ENCODE measurements around the gene NDUFAF5. TPM values are rescaled to one million over a fixed set of nuclear protein-coding genes. Genes with fewer than 3 reads are reported as not detected.

Gene NDUFAF5
- total RNA-seq, 1 experiment from 2014 or later = 31.8 TPM

GRCh38 chr20:13786143-13786828, 1.5 kb downstream of the NDUFAF5 start (continued):
- TF ChIP-seq ERG (CRISPR knock-in tag; IDR thresholded peaks at IDR 0.05) = no peak
- no peak for TF ChIP-seq ZNF121 (CRISPR knock-in tag; IDR thresholded peaks at IDR 0.05)
- TF ChIP-seq ZNF396 (CRISPR knock-in tag; IDR thresholded peaks at IDR 0.05; ENCODE audit: borderline replicate concordance) = no peak
- no peak for TF ChIP-seq USF2 (CRISPR knock-in tag; IDR thresholded peaks at IDR 0.05)
- TF ChIP-seq ZNF138 (CRISPR knock-in tag; conservative IDR thresholded peaks at IDR 0.05) = no peak

- TF ChIP-seq CTCF (IDR thresholded peaks at IDR 0.05) (0 out of 2 replicates have a peak, but pooled peaks have one; percentile 13), NFATC4 (CRISPR knock-in tag; IDR thresholded peaks at IDR 0.05) (no peak), ESRRA (CRISPR knock-in tag; IDR thresholded peaks at IDR 0.05; ENCODE audit: borderline replicate concordance) (no peak), SMAD3 (CRISPR knock-in tag; IDR thresholded peaks at IDR 0.05; ENCODE audit: borderline replicate concordance) (no peak), GABPB1 (CRISPR knock-in tag; IDR thresholded peaks at IDR 0.05) (0 out of 2 replicates have a peak, but pooled peaks have one; percentile 23)
- ChIA-PET CTCF (interaction anchor here (0.6 to 1.9 kb wide), 17 partner anchors 10 to 864 kb away, joined by 3 to 14 read pairs (median 4); no protein-coding TSS in a partner anchor), POLR2A (no interaction called here)
- Mint-ChIP-seq H3K4me3 (no peak overlapping the region), H3K36me3 (peaks cover 33% of the 10 kb centered on the region), H3K4me1 (peaks cover 22% of the 10 kb centered on the region), H3K9me3 (no peaks in the 10 kb centered on the region), H3K27me3 (ENCODE audit: low read depth) (no peaks in the 10 kb centered on the region), H3K27ac (no peak overlapping the region)
- ATAC-seq (peak; percentile 51), DNase-seq (ENCODE audit: low spot score) (peak; percentile 49)
These were observed 3.5 kb downstream of the NDUFAF5 start for GRCh38 chr20:13788167-13788834.

- H3K4me3 Mint-ChIP-seq = no peak overlapping the region
- TF ChIP-seq EMX1 (CRISPR knock-in tag; IDR thresholded peaks at IDR 0.05) = no peak
- no peak for TF ChIP-seq IRF2 (CRISPR knock-in tag; IDR thresholded peaks at IDR 0.05; ENCODE audit: borderline replicate concordance, low read depth)
- TF ChIP-seq AR (CRISPR knock-in tag; IDR thresholded peaks at IDR 0.05) = no peak
- TF ChIP-seq E2F4 (CRISPR knock-in tag; IDR thresholded peaks at IDR 0.05; ENCODE audit: borderline replicate concordance, low read depth) = no peak
- TF ChIP-seq IRF1 (CRISPR knock-in tag; IDR thresholded peaks at IDR 0.05) = no peak
These were observed 5.9 kb downstream of the NDUFAF5 start for GRCh38 chr20:13790708-13791107.

More at GRCh38 chr20:13790708-13791107, 5.9 kb downstream of the NDUFAF5 start:
- Mint-ChIP-seq H3K9me3 (no peaks in the 10 kb centered on the region), H3K27ac (no peak overlapping the region), H3K27me3 (ENCODE audit: low read depth) (no peaks in the 10 kb centered on the region), H3K4me1 (peaks cover 15% of the 10 kb centered on the region), H3K36me3 (peaks cover 57% of the 10 kb centered on the region)
- DNase-seq (ENCODE audit: low spot score) (no peak), ATAC-seq (no peak)
- ChIA-PET POLR2A (no interaction called here), CTCF (no interaction called here)
